GM12873 (cell line): Measurements from ENCODE around the gene CAMTA1.

Source experiments
- CTCF ChIP-seq: IDR thresholded peaks from 2 replicates; pipeline ENCODE4 v1.5.1; 2012; ENCODE audit warnings: low read depth, mild to moderate bottlenecking, moderate library complexity, low read length, control low read depth; ENCODE audit not compliant: insufficient read depth; ENCODE audit errors: missing control alignments

Gene CAMTA1

GRCh38 chr1:7171168-7171567, 385.9 kb downstream of the CAMTA1 start:
- no peak for TF ChIP-seq CTCF

GRCh38 chr1:7171574-7171973, 386.3 kb downstream of the CAMTA1 start:
- no peak for TF ChIP-seq CTCF

- no peak for TF ChIP-seq CTCF
Measured at GRCh38 chr1:7172804-7173203, 387.6 kb downstream of the CAMTA1 start.

GRCh38 chr1:7174561-7174960, 389.3 kb downstream of the CAMTA1 start:
- TF ChIP-seq CTCF: no peak

GRCh38 chr1:7174980-7175906, 390.0 kb downstream of the CAMTA1 start:
- TF ChIP-seq CTCF: no peak

- TF ChIP-seq CTCF: no peak
Measured at GRCh38 chr1:7177021-7177420, 391.8 kb downstream of the CAMTA1 start.

- no peak for TF ChIP-seq CTCF
Measured at GRCh38 chr1:7177438-7178146, 392.3 kb downstream of the CAMTA1 start.
